HCT116 (cell line): ENCODE results near the gene ADAMTS16. TPM values are rescaled to one million over a fixed set of nuclear protein-coding genes. Genes with fewer than 3 reads are reported as not detected.

ENCODE experiments used
- ATAC-seq: fragments of 200-7000 bp; cut with Tn5 transposase; 2 replicates; pipeline ENCODE4 v1.9.1; 2020; ENCODE audit warnings: mild to moderate bottlenecking, moderate library complexity
- BruUV-seq: library from RNA; stranded (reverse); fragments of 400-500 nt; replicated peaks from 2 replicates; lab custom pipeline; 2021; lab: Mats Ljungman, UMichigan
- CTCF ChIA-PET: fragments of 300-600 bp; sonication (Branson Sonifier 250); formaldehyde crosslinking; loops from one replicate; lab custom pipeline; 2021; ENCODE audit warnings: antibody characterized with exemption; lab: Charles Lee
- POLR2A ChIA-PET: fragments of 300-600, 350-600 bp; sonication (Branson Sonifier 250); formaldehyde crosslinking; loops from one replicate; lab custom pipeline; 2021; ENCODE audit warnings: antibody characterized with exemption; lab: Charles Lee
- RAD21 ChIA-PET, 2 experiments: fragments of 300-600 bp; sonication (Branson Sonifier 250); formaldehyde crosslinking; loops; one replicate each; lab custom pipeline; 2023; ENCODE audit warnings: low total read pairs in 2 of 2; ENCODE audit not compliant: uncharacterized antibody in 2 of 2, unreplicated experiment in 2 of 2, low non-redundant PET in 1 of 2; lab: Charles Lee
- DNase-seq: peaks from one replicate; pipeline ENCODE4 v3.0.0-alpha.2; 2010; ENCODE audit warnings: low read depth, low spot score
- H2AFZ ChIP-seq: fragments of 200-600 bp; shearing (Covaris generic), sonication (generic); 2 replicates; pipeline ENCODE4 v1.6.1; 2017; ENCODE audit warnings: low read depth, mixed run types, mixed read lengths, antibody characterized with exemption, low read length; ENCODE audit not compliant: poor library complexity, severe bottlenecking
- H3K27ac ChIP-seq: 2 replicates; pipeline ENCODE4 v1.5.1; 2012; ENCODE audit warnings: low read depth, low read length
- H3K27me3 ChIP-seq: fragments of 200-600 bp; sonication (generic); 2 replicates; pipeline ENCODE4 v1.6.1; 2016; ENCODE audit warnings: mixed run types, low read length, mixed read lengths; ENCODE audit not compliant: insufficient read depth
- H3K36me3 ChIP-seq, 2 experiments: fragments of 200-500 bp in 1 of 2; fragments of 200-600 bp in 1 of 2; sonication (Bioruptor generic) in 1 of 2; sonication (generic) in 1 of 2; 2 replicates each; pipeline versions ENCODE4 v1.5.1 to v1.6.1; 2014 to 2016; ENCODE audit warnings: low read length in 2 of 2, inconsistent platforms in 1 of 2, mixed read lengths in 1 of 2, mixed run types in 1 of 2; ENCODE audit not compliant: insufficient read depth in 2 of 2, control insufficient read depth in 1 of 2
- H3K4me1 ChIP-seq, 2 experiments: fragments of 200-600 bp in 1 of 2; sonication (generic) in 1 of 2; 2 replicates each; pipeline versions ENCODE4 v1.5.1 to v1.6.1; 2012 to 2017; ENCODE audit warnings: low read length in 2 of 2, inconsistent platforms in 1 of 2, mild to moderate bottlenecking in 1 of 2, mixed read lengths in 1 of 2, mixed run types in 1 of 2, moderate library complexity in 1 of 2; ENCODE audit not compliant: insufficient read depth in 2 of 2, control insufficient read depth in 1 of 2
- H3K4me2 ChIP-seq: fragments of 200-600 bp; sonication (generic); 2 replicates; pipeline ENCODE4 v1.6.1; 2017; ENCODE audit warnings: mixed run types, low read length, mixed read lengths
- H3K4me3 ChIP-seq, 2 experiments: fragments of 200-600 bp in 1 of 2; sonication (generic) in 1 of 2; replicated peaks in 1 of 2; 2 replicates each; pipeline ENCODE4 v1.5.1; 2011 to 2016; ENCODE audit warnings: low read length in 2 of 2, control low read depth in 1 of 2, low read depth in 1 of 2, mild to moderate bottlenecking in 1 of 2, mixed read lengths in 1 of 2, mixed run types in 1 of 2
- H3K79me2 ChIP-seq: fragments of 200-600 bp; sonication (generic); 2 replicates; pipeline ENCODE4 v1.6.1; 2017; ENCODE audit warnings: mild to moderate bottlenecking, mixed run types, low read length, moderate library complexity, mixed read lengths; ENCODE audit not compliant: insufficient read depth
- H3K9ac ChIP-seq: fragments of 200-600 bp; sonication (generic); 2 replicates; pipeline ENCODE4 v1.6.1; 2016; ENCODE audit warnings: low read length, mixed read lengths
- H3K9me2 ChIP-seq: fragments of 200-600 bp; sonication (generic), shearing (Covaris generic); 2 replicates; pipeline ENCODE4 v1.6.1; 2017; ENCODE audit warnings: mixed run types, mild to moderate bottlenecking, moderate library complexity; ENCODE audit not compliant: insufficient read depth
- H3K9me3 ChIP-seq, 2 experiments: fragments of 200-500 bp in 1 of 2; fragments of 200-600 bp in 1 of 2; sonication (Bioruptor generic) in 1 of 2; sonication (generic) in 1 of 2; 2 replicates each; pipeline ENCODE4 v1.6.1; 2014 to 2017; ENCODE audit warnings: low read length in 2 of 2, mixed read lengths in 2 of 2, inconsistent platforms in 1 of 2, low read depth in 1 of 2, mild to moderate bottlenecking in 1 of 2, mixed run types in 1 of 2, moderate library complexity in 1 of 2; ENCODE audit not compliant: control insufficient read depth in 1 of 2, insufficient read depth in 1 of 2
- H4K20me1 ChIP-seq: fragments of 200-600 bp; sonication (generic), shearing (Covaris generic); 2 replicates; pipeline ENCODE4 v1.6.1; 2017; ENCODE audit warnings: mixed run types, mild to moderate bottlenecking, moderate library complexity; ENCODE audit not compliant: insufficient read depth
- EGR1 ChIP-seq: IDR thresholded peaks from 2 replicates; pipeline ENCODE4 v1.6.1; 2012; ENCODE audit warnings: low read depth
- EZH2phosphoT487 ChIP-seq: fragments of 200-600 bp; IDR thresholded peaks from 2 replicates; pipeline ENCODE4 v1.6.1; 2018; ENCODE audit warnings: antibody characterized with exemption, borderline replicate concordance
- JUND ChIP-seq: IDR thresholded peaks from 2 replicates; pipeline ENCODE4 v1.6.1; 2012
- POLR2AphosphoS5 ChIP-seq: IDR thresholded peaks from 2 replicates; pipeline ENCODE4 v1.6.1; 2011; ENCODE audit warnings: mild to moderate bottlenecking, low read depth, low read length, moderate library complexity
- SRF ChIP-seq: IDR thresholded peaks from 2 replicates; pipeline ENCODE4 v1.6.1; 2012; ENCODE audit warnings: low read depth
- YY1 ChIP-seq: IDR thresholded peaks from 2 replicates; pipeline ENCODE4 v1.6.1; 2011; ENCODE audit warnings: low read length, low read depth, moderate library complexity, mild to moderate bottlenecking; ENCODE audit not compliant: insufficient replicate concordance; ENCODE audit errors: extremely low read depth
- ZNF274 ChIP-seq: fragments of 200-500 bp; sonication (Bioruptor generic); IDR thresholded peaks from 2 replicates; pipeline ENCODE4 v1.6.1; 2014; ENCODE audit warnings: mild to moderate bottlenecking, low read depth, low read length, inconsistent platforms
- intact Hi-C: fragments of 100-400 bp; cut with micrococcal nuclease; formaldehyde crosslinking; loops from 2 replicates; pipeline ENCODE4 v1.10.0; 2022
- total RNA-seq: library from RNA; stranded (reverse); gene quantifications from one replicate; pipeline ENCODE4 v1.2.1, GENCODE V29; 2021; ENCODE audit not compliant: unreplicated experiment
- TF ChIP-seq, protein P1 (sequence below): IDR thresholded peaks from 2 replicates; pipeline ENCODE4 v1.6.1; 2012; ENCODE audit warnings: low read depth
- TF ChIP-seq, protein P2 (sequence below): IDR thresholded peaks from 2 replicates; pipeline ENCODE4 v1.6.1; 2012
- TF ChIP-seq, protein P3 (sequence below), 3 experiments: fragments of 200-600 bp in 1 of 3; sonication (generic) in 1 of 3; IDR thresholded peaks in 2 of 3; conservative IDR thresholded peaks in 1 of 3; 2 replicates each; pipeline ENCODE4 v1.5.1; 2012 to 2017; ENCODE audit warnings: low read depth in 2 of 3, low read length in 2 of 3, antibody characterized with exemption in 1 of 3, borderline replicate concordance in 1 of 3, control low read depth in 1 of 3, mild to moderate bottlenecking in 1 of 3, mixed read lengths in 1 of 3, mixed run types in 1 of 3, moderate library complexity in 1 of 3; ENCODE audit not compliant: insufficient read depth in 1 of 3

The ADAMTS16 gene
- total RNA-seq, 1 experiment from 2014 or later = 2.4 TPM

DNA sequence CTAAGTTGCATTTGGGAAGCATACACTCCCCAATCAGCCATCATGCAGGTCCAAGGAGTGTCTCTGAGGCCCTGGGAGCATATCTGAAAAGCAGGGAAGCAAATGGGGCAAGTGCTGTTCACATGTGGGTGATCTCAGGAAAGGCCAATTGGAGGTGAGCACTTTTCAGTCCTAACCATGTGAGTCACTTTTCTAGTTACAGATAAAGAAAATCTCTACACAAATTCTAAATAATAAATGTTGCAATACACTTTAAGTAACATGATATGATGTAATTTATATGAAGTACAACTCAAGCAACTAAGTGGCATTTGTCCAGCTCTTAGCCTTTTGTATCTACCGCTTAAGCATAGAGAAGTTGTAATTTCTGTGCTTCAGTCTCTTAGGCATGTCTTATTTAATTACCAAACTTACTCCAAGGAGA, 18.4 kb downstream of the ADAMTS16 start:
- peaks cover 0 to 17% of the 10 kb centered on the region in 2 experiments; a peak in 1 of 4 replicates for H3K4me1 ChIP-seq
- no peaks in the 10 kb centered on the region for H3K27me3 ChIP-seq
- no peak overlapping the region for H3K4me2 ChIP-seq
- POLR2A ChIA-PET = no interaction called here
- no peaks in the 10 kb centered on the region for H3K9me2 ChIP-seq
- H3K36me3 ChIP-seq = no peaks in the 10 kb centered on the region
- RAD21 ChIA-PET = no interaction called here
- H3K27ac ChIP-seq = no peak overlapping the region
- intact Hi-C loops = no loop called here
- ATAC-seq (no peak), DNase-seq (no peak)
- no peaks in the 10 kb centered on the region for H3K9me3 ChIP-seq
- H4K20me1 ChIP-seq = no peaks in the 10 kb centered on the region
- H3K79me2 ChIP-seq = no peaks in the 10 kb centered on the region
- no peak overlapping the region for H2AFZ ChIP-seq
- H3K4me3 ChIP-seq = no peak overlapping the region
- CTCF ChIA-PET = no interaction called here
- no peak overlapping the region for H3K9ac ChIP-seq
- no peak for TF ChIP-seq ZNF274
- TF ChIP-seq, protein P1, sequence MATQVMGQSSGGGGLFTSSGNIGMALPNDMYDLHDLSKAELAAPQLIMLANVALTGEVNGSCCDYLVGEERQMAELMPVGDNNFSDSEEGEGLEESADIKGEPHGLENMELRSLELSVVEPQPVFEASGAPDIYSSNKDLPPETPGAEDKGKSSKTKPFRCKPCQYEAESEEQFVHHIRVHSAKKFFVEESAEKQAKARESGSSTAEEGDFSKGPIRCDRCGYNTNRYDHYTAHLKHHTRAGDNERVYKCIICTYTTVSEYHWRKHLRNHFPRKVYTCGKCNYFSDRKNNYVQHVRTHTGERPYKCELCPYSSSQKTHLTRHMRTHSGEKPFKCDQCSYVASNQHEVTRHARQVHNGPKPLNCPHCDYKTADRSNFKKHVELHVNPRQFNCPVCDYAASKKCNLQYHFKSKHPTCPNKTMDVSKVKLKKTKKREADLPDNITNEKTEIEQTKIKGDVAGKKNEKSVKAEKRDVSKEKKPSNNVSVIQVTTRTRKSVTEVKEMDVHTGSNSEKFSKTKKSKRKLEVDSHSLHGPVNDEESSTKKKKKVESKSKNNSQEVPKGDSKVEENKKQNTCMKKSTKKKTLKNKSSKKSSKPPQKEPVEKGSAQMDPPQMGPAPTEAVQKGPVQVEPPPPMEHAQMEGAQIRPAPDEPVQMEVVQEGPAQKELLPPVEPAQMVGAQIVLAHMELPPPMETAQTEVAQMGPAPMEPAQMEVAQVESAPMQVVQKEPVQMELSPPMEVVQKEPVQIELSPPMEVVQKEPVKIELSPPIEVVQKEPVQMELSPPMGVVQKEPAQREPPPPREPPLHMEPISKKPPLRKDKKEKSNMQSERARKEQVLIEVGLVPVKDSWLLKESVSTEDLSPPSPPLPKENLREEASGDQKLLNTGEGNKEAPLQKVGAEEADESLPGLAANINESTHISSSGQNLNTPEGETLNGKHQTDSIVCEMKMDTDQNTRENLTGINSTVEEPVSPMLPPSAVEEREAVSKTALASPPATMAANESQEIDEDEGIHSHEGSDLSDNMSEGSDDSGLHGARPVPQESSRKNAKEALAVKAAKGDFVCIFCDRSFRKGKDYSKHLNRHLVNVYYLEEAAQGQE = no peak
- no peak for TF ChIP-seq POLR2AphosphoS5
- no peak for TF ChIP-seq EZH2phosphoT487
- TF ChIP-seq, protein P2, sequence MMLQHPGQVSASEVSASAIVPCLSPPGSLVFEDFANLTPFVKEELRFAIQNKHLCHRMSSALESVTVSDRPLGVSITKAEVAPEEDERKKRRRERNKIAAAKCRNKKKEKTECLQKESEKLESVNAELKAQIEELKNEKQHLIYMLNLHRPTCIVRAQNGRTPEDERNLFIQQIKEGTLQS = no peak
- TF ChIP-seq JUND = no peak
- no peak for TF ChIP-seq YY1
- TF ChIP-seq EGR1 = no peak
- TF ChIP-seq SRF = no peak
- TF ChIP-seq, protein P3, sequence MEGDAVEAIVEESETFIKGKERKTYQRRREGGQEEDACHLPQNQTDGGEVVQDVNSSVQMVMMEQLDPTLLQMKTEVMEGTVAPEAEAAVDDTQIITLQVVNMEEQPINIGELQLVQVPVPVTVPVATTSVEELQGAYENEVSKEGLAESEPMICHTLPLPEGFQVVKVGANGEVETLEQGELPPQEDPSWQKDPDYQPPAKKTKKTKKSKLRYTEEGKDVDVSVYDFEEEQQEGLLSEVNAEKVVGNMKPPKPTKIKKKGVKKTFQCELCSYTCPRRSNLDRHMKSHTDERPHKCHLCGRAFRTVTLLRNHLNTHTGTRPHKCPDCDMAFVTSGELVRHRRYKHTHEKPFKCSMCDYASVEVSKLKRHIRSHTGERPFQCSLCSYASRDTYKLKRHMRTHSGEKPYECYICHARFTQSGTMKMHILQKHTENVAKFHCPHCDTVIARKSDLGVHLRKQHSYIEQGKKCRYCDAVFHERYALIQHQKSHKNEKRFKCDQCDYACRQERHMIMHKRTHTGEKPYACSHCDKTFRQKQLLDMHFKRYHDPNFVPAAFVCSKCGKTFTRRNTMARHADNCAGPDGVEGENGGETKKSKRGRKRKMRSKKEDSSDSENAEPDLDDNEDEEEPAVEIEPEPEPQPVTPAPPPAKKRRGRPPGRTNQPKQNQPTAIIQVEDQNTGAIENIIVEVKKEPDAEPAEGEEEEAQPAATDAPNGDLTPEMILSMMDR (IDR thresholded peaks at IDR 0.05 in 2 of 3, conservative IDR thresholded peaks at IDR 0.05 in 1 of 3; ENCODE audit: borderline replicate concordance in 1 of 3, insufficient read depth in 1 of 3, low read depth in 2 of 3, low read length in 2 of 3) = no peak
- BruUV-seq = no TSS peak
